ENCODE data around the gene NPM3.

DNA sequence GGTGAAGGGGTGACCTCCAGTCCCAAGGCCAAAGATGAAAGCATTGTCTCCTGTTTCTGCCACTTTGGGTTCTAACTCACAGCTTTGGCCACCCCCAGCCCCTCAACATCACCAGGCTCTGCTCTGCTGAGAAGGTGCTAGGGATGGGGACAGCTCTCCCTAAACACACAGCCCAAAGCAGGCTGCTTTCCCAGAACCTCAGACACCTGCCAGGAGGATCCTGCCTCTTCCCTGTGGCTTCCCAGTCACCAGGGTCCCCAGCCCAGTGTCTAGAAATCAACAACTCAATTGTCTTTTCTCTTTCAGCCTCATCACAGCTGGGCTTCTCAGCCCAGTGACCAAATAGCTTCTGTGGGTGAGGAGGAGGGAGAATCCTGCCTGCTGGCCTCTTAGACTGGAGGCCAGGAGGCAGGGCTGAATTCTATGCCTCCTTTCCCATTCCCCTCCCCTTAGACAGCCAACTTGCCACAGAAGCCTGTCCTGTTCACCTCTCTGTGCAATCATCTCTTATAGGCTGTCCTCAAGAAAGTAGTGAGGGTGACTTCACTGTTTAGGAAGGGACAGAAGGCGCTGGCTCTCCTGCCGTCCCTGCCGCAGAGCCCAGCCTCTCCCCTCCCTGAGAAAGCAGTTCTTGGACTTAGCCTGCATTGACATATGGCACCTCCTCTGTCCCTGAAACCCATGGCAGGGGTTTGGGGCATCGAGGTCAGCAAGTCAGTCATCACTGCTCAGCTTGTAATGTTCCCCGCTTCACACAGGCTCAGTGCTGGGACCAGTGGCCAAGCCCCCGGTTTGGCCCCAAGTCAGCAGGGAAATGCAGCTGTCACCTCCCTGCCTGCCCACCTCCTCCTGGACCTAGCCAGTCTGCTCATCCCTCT is 11.0 kb downstream of the NPM3 start:
- TF ChIP-seq, protein P1, sequence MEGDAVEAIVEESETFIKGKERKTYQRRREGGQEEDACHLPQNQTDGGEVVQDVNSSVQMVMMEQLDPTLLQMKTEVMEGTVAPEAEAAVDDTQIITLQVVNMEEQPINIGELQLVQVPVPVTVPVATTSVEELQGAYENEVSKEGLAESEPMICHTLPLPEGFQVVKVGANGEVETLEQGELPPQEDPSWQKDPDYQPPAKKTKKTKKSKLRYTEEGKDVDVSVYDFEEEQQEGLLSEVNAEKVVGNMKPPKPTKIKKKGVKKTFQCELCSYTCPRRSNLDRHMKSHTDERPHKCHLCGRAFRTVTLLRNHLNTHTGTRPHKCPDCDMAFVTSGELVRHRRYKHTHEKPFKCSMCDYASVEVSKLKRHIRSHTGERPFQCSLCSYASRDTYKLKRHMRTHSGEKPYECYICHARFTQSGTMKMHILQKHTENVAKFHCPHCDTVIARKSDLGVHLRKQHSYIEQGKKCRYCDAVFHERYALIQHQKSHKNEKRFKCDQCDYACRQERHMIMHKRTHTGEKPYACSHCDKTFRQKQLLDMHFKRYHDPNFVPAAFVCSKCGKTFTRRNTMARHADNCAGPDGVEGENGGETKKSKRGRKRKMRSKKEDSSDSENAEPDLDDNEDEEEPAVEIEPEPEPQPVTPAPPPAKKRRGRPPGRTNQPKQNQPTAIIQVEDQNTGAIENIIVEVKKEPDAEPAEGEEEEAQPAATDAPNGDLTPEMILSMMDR (IDR thresholded peaks at IDR 0.05), result no peak
- TF ChIP-seq POLR2A (IDR thresholded peaks at IDR 0.05) (no peak), POLR2AphosphoS5 (IDR thresholded peaks at IDR 0.05) (no peak)
